Kidney (tissue), 14 donors: ENCODE data around the gene POR. TPM values are rescaled to one million over a fixed set of nuclear protein-coding genes. Genes with fewer than 3 reads are reported as not detected.
A peak's percentile ranks its signal among the peaks of the same experiment; 100 is the strongest.

Source experiments
- DNase-seq, 5 donors: peaks; one replicate each; pipeline ENCODE4 v3.0.0-alpha.2; 2013 to 2020
- FAIRE-seq: peaks from 2 replicates; lab custom pipeline; 2012; peaks lifted over from hg19 to GRCh38; lab: Jason Lieb, UNC
- H3K27ac ChIP-seq, 2 donors: one replicate each; pipeline ENCODE4 v1.7.0; 2013; ENCODE audit warnings: low read depth in 2 of 2, low read length in 2 of 2, inconsistent platforms in 1 of 2
- H3K27me3 ChIP-seq: one replicate; pipeline ENCODE4 v1.7.1; 2013; ENCODE audit warnings: low read length, inconsistent platforms; ENCODE audit not compliant: control insufficient read depth, insufficient read depth
- H3K36me3 ChIP-seq, 3 donors: one replicate each; pipeline versions ENCODE4 v1.7.0 to v1.7.1; 2013; ENCODE audit warnings: low read length in 3 of 3, control low read depth in 1 of 3, inconsistent platforms in 1 of 3; ENCODE audit not compliant: insufficient read depth in 3 of 3, control insufficient read depth in 2 of 3
- H3K4me1 ChIP-seq, 3 donors: one replicate each; pipeline versions ENCODE4 v1.7.0 to v1.7.1; 2013; ENCODE audit warnings: low read length in 3 of 3, inconsistent platforms in 1 of 3, low read depth in 1 of 3; ENCODE audit not compliant: control insufficient read depth in 2 of 3, insufficient read depth in 2 of 3
- H3K4me3 ChIP-seq, 3 donors: one replicate each; pipeline versions ENCODE4 v1.7.0 to v1.8.1; 2013; ENCODE audit warnings: low read length in 3 of 3, control low read depth in 1 of 3, inconsistent platforms in 1 of 3
- H3K9ac ChIP-seq, 3 donors: one replicate each; pipeline versions ENCODE4 v1.7.0 to v1.7.1; 2013; ENCODE audit warnings: low read length in 3 of 3, control low read depth in 1 of 3, inconsistent platforms in 1 of 3
- H3K9me3 ChIP-seq, 3 donors: one replicate each; pipeline versions ENCODE4 v1.7.0 to v1.7.1; 2013; ENCODE audit warnings: low read length in 3 of 3, control low read depth in 1 of 3, inconsistent platforms in 1 of 3; ENCODE audit not compliant: control insufficient read depth in 2 of 3, insufficient read depth in 1 of 3
- CTCF ChIP-seq: IDR thresholded peaks from 3 replicates; pipeline ENCODE4 v1.5.1; 2012; ENCODE audit warnings: mild to moderate bottlenecking, moderate library complexity, borderline replicate concordance; ENCODE audit not compliant: insufficient read depth; ENCODE audit errors: extremely low read depth
- intact Hi-C: fragments of 100-400 bp; cut with DNase I; formaldehyde crosslinking; loops from one replicate; pipeline ENCODE4 v1.11.1; 2022
- polyA plus RNA-seq: library from polyadenylated mRNA; stranded (reverse); fragments of 350-450 nt; fragmentation: Illumina TruSeq; extraction: RNeasy Lipid Tissue Mini Kit (QIAGEN cat#74804); gene quantifications from one replicate; pipeline ENCODE4 v1.2.3, GENCODE V29; 2014; ENCODE audit warnings: low read depth, low replicate concordance; ENCODE audit not compliant: insufficient read depth
- total RNA-seq: library from RNA; stranded (reverse); fragmentation: NEBNext Ultra II Directional; extraction: Animal tissue kit (Norgen Biotek cat#: 25700); gene quantifications from one replicate; pipeline ENCODE4 v1.2.1, GENCODE V29; 2021
- donor health status: control.
- donor health status: control.
- donor health status: control.
- donor health status: control.
- donor health status: control.
- donor health status: DM: yes; HTN: yes; CAD: no.
- donor health status: Normal renal cell carcinoma (clear cell type).

Gene POR
- total and polyA plus RNA-seq, 2 donors from 2014 or later = 122 to 130 TPM

GRCh38 chr7:75987026-75987804, 72.3 kb downstream of the POR start:
- no peak overlapping the region for H3K9ac ChIP-seq
- peaks cover 0 to 13% (median 11%) of the 10 kb centered on the region in 3 donors for H3K36me3 ChIP-seq
- DNase-seq (peak in 2 of 5 donors; percentile 33 to 77), FAIRE-seq (no peak)
- H3K9me3 ChIP-seq = no peaks in the 10 kb centered on the region
- TF ChIP-seq CTCF = no peak
- H3K27me3 ChIP-seq = no peaks in the 10 kb centered on the region
- no peak overlapping the region for H3K27ac ChIP-seq
- peaks cover 0 to 10% (median 8%) of the 10 kb centered on the region in 3 donors for H3K4me1 ChIP-seq
- intact Hi-C loops = no loop called here
- H3K4me3 ChIP-seq = no peak overlapping the region

GRCh38 chr7:75987805-75988567, 73.0 kb downstream of the POR start:
- intact Hi-C loops = no loop called here
- Histone ChIP-seq H3K27me3 (no peaks in the 10 kb centered on the region), H3K27ac (no peak overlapping the region), H3K9ac (no peak overlapping the region), H3K4me3 (no peak overlapping the region), H3K4me1 (peaks cover 0 to 11% (median 8%) of the 10 kb centered on the region in 3 donors), H3K36me3 (peaks cover 0 to 11% (median 8%) of the 10 kb centered on the region in 3 donors), H3K9me3 (no peaks in the 10 kb centered on the region)
- DNase-seq = peak in 2 of 5 donors; percentile 47 to 74
- FAIRE-seq = no peak
- no peak for TF ChIP-seq CTCF

- H3K27me3 ChIP-seq = no peaks in the 10 kb centered on the region
- H3K27ac ChIP-seq = peak overlapping the region; percentile 1 to 67
- DNase-seq (peak; percentile 38 to 83 (median 55)), FAIRE-seq (no peak)
- TF ChIP-seq CTCF = no peak
- no peaks in the 10 kb centered on the region for H3K9me3 ChIP-seq
- intact Hi-C loops = no loop called here
- peaks cover 0 to 18% (median 8%) of the 10 kb centered on the region in 3 donors for H3K4me1 ChIP-seq
- H3K36me3 ChIP-seq = peaks cover 0 to 8% (median 8%) of the 10 kb centered on the region in 3 donors
- H3K4me3 ChIP-seq = no peak overlapping the region
- H3K9ac ChIP-seq = peak overlapping the region in 1 of 3 donors; percentile 12
Observed at GRCh38 chr7:75988568-75989499, 73.9 kb downstream of the POR start.
